SK-N-SH treated with all-trans-retinoic acid at 6 μM for 48 hours (cell line): ENCODE measurements around the gene NAV3.

Experiments
- ATAC-seq: fragments of 200-7000 bp; cut with Tn5 transposase; 3 replicates; pipeline ENCODE4 v1.9.1; 2020; ENCODE audit warnings: mild to moderate bottlenecking, moderate library complexity
- ARNTL ChIP-seq: fragments of 450-650 bp; formaldehyde crosslinking; IDR thresholded peaks from 2 replicates; pipeline ENCODE4 v1.5.0; 2020; ENCODE audit warnings: low read depth, mild to moderate bottlenecking, moderate library complexity, borderline replicate concordance
- BACH2 ChIP-seq: fragments of 250-450 bp; sonication (Bioruptor Pico); IDR thresholded peaks from 2 replicates; pipeline ENCODE4 v1.9.0; 2021; ENCODE audit warnings: mild to moderate bottlenecking, borderline replicate concordance
- CSDC2 ChIP-seq: fragments of 250-450 bp; sonication (Bioruptor Pico); IDR thresholded peaks from 2 replicates; pipeline ENCODE4 v1.5.0; 2020; ENCODE audit warnings: mild to moderate bottlenecking, moderate library complexity
- ESRRG ChIP-seq: fragments of 250-450 bp; sonication (Bioruptor Pico); IDR thresholded peaks from 2 replicates; pipeline ENCODE4 v1.6.1; 2021; ENCODE audit warnings: mild to moderate bottlenecking
- GLIS3 ChIP-seq: fragments of 250-450 bp; sonication (Bioruptor Pico); IDR thresholded peaks from 2 replicates; pipeline ENCODE4 v1.5.0; 2020; ENCODE audit warnings: mild to moderate bottlenecking, moderate library complexity
- ISL1 ChIP-seq: fragments of 250-450 bp; sonication (Bioruptor Pico); IDR thresholded peaks from 2 replicates; pipeline ENCODE4 v2.1.2; 2022; ENCODE audit warnings: mild to moderate bottlenecking, moderate library complexity
- OSR1 ChIP-seq: fragments of 250-450 bp; sonication (Bioruptor Pico); IDR thresholded peaks from 2 replicates; pipeline ENCODE4 v1.8.0; 2022; ENCODE audit warnings: moderate library complexity, mild to moderate bottlenecking, inconsistent platforms
- PPARA ChIP-seq: fragments of 250-450 bp; sonication (Bioruptor Pico); IDR thresholded peaks from 2 replicates; pipeline ENCODE4 v1.5.0; 2020; ENCODE audit warnings: mild to moderate bottlenecking, borderline replicate concordance
- RARB ChIP-seq: fragments of 250-450 bp; sonication (Bioruptor Pico); IDR thresholded peaks from 2 replicates; pipeline ENCODE4 v1.8.0; 2021; ENCODE audit warnings: mild to moderate bottlenecking, moderate library complexity
- SNAI2 ChIP-seq: fragments of 250-450 bp; sonication (Bioruptor Pico); IDR thresholded peaks from 2 replicates; pipeline ENCODE4 v1.5.0; 2020; ENCODE audit warnings: mild to moderate bottlenecking, moderate library complexity
- TCF4 ChIP-seq: fragments of 250-450 bp; sonication (Bioruptor Pico); IDR thresholded peaks from 2 replicates; pipeline ENCODE4 v1.8.0; 2021; ENCODE audit warnings: mild to moderate bottlenecking, moderate library complexity, borderline replicate concordance
- TOX ChIP-seq: fragments of 250-450 bp; sonication (Bioruptor Pico); IDR thresholded peaks from 2 replicates; pipeline ENCODE4 v1.8.0; 2021; ENCODE audit warnings: mild to moderate bottlenecking, moderate library complexity, borderline replicate concordance
- ZC3H10 ChIP-seq: fragments of 250-450 bp; sonication (Bioruptor Pico); IDR thresholded peaks from 2 replicates; pipeline ENCODE4 v1.5.1; 2021; ENCODE audit warnings: mild to moderate bottlenecking, moderate library complexity
- ZFP3 ChIP-seq: fragments of 250-450 bp; sonication (Bioruptor Pico); IDR thresholded peaks from 2 replicates; pipeline ENCODE4 v1.5.0; 2020; ENCODE audit warnings: mild to moderate bottlenecking, moderate library complexity
- ZFP30 ChIP-seq: fragments of 450-650 bp; formaldehyde crosslinking; IDR thresholded peaks from 2 replicates; pipeline ENCODE4 v1.5.0; 2022; ENCODE audit warnings: mild to moderate bottlenecking, moderate library complexity
- ZNF565 ChIP-seq: fragments of 450-650 bp; formaldehyde crosslinking; conservative IDR thresholded peaks from 2 replicates; pipeline ENCODE4 v1.5.0; 2020; ENCODE audit warnings: low read depth, mild to moderate bottlenecking, moderate library complexity
- ZNF70 ChIP-seq: fragments of 450-650 bp; formaldehyde crosslinking; IDR thresholded peaks from 2 replicates; pipeline ENCODE4 v1.5.0; 2020; ENCODE audit warnings: mild to moderate bottlenecking, moderate library complexity
- ZNF8 ChIP-seq: fragments of 450-650 bp; formaldehyde crosslinking; IDR thresholded peaks from 2 replicates; pipeline ENCODE4 v1.5.0; 2020; ENCODE audit warnings: mild to moderate bottlenecking, moderate library complexity
- TF ChIP-seq, protein P1 (sequence below): fragments of 250-450 bp; sonication (Bioruptor Pico); IDR thresholded peaks from 2 replicates; pipeline ENCODE4 v1.8.0; 2020; ENCODE audit warnings: mild to moderate bottlenecking, moderate library complexity, borderline replicate concordance
- TF ChIP-seq, protein P2 (sequence below): fragments of 250-450 bp; sonication (Bioruptor Pico); IDR thresholded peaks from 2 replicates; pipeline ENCODE4 v1.5.0; 2020; ENCODE audit warnings: mild to moderate bottlenecking, moderate library complexity
- TF ChIP-seq, protein P3 (sequence below): fragments of 250-450 bp; sonication (Bioruptor Pico); IDR thresholded peaks from 2 replicates; pipeline ENCODE4 v1.5.1; 2020; ENCODE audit warnings: low read depth, mild to moderate bottlenecking, moderate library complexity
- TF ChIP-seq, protein P4 (sequence below): fragments of 250-450 bp; sonication (Bioruptor Pico); IDR thresholded peaks from 2 replicates; pipeline ENCODE4 v1.8.0; 2021; ENCODE audit warnings: low read depth, mild to moderate bottlenecking, moderate library complexity, borderline replicate concordance
- TF ChIP-seq, protein P5 (sequence below): fragments of 250-450 bp; sonication (Bioruptor Pico); IDR thresholded peaks from 2 replicates; pipeline ENCODE4 v1.5.1; 2021; ENCODE audit warnings: mild to moderate bottlenecking, moderate library complexity

NAV3 gene

DNA sequence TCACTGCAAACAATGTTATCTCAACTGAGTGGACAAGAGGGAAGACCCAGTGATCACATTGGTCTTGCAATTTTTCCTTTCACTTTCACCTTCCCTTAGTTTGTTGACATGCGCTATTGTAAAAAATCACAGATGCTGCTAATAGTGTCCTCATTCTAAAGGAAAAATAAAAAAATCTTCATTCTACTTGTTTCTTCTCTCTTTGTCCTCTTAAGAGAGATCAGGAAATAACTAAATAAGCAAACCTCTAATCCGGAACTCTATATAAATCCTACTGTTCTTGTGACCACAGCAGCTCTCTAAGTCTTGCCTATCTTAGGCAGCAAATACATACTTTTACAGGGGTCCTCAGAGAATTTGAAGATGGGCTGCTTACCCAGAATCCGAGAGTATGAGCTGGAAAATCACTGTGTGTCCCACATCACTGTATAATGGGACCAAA lies 257.7 kb downstream of the NAV3 start:
- TF ChIP-seq ZNF70, result no peak
- no peak for TF ChIP-seq ZNF565 (CRISPR knock-in tag)
- TF ChIP-seq OSR1 (CRISPR knock-in tag), result no peak
- no peak for TF ChIP-seq ISL1
- TF ChIP-seq, protein P1, sequence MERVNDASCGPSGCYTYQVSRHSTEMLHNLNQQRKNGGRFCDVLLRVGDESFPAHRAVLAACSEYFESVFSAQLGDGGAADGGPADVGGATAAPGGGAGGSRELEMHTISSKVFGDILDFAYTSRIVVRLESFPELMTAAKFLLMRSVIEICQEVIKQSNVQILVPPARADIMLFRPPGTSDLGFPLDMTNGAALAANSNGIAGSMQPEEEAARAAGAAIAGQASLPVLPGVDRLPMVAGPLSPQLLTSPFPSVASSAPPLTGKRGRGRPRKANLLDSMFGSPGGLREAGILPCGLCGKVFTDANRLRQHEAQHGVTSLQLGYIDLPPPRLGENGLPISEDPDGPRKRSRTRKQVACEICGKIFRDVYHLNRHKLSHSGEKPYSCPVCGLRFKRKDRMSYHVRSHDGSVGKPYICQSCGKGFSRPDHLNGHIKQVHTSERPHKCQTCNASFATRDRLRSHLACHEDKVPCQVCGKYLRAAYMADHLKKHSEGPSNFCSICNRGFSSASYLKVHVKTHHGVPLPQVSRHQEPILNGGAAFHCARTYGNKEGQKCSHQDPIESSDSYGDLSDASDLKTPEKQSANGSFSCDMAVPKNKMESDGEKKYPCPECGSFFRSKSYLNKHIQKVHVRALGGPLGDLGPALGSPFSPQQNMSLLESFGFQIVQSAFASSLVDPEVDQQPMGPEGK (CRISPR knock-in tag), result no peak
- TF ChIP-seq TOX (CRISPR knock-in tag), result no peak
- TF ChIP-seq CSDC2, result no peak
- no peak for TF ChIP-seq ZFP30 (CRISPR knock-in tag)
- TF ChIP-seq PPARA (CRISPR knock-in tag), result no peak
- no peak for TF ChIP-seq RARB (CRISPR knock-in tag)
- TF ChIP-seq BACH2 (CRISPR knock-in tag), result no peak
- TF ChIP-seq, protein P2, sequence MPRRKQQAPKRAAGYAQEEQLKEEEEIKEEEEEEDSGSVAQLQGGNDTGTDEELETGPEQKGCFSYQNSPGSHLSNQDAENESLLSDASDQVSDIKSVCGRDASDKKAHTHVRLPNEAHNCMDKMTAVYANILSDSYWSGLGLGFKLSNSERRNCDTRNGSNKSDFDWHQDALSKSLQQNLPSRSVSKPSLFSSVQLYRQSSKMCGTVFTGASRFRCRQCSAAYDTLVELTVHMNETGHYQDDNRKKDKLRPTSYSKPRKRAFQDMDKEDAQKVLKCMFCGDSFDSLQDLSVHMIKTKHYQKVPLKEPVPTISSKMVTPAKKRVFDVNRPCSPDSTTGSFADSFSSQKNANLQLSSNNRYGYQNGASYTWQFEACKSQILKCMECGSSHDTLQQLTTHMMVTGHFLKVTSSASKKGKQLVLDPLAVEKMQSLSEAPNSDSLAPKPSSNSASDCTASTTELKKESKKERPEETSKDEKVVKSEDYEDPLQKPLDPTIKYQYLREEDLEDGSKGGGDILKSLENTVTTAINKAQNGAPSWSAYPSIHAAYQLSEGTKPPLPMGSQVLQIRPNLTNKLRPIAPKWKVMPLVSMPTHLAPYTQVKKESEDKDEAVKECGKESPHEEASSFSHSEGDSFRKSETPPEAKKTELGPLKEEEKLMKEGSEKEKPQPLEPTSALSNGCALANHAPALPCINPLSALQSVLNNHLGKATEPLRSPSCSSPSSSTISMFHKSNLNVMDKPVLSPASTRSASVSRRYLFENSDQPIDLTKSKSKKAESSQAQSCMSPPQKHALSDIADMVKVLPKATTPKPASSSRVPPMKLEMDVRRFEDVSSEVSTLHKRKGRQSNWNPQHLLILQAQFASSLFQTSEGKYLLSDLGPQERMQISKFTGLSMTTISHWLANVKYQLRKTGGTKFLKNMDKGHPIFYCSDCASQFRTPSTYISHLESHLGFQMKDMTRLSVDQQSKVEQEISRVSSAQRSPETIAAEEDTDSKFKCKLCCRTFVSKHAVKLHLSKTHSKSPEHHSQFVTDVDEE, result no peak
- TF ChIP-seq SNAI2 (CRISPR knock-in tag), result no peak
- no peak for TF ChIP-seq ZNF8
- TF ChIP-seq ARNTL (CRISPR knock-in tag), result no peak
- no peak for TF ChIP-seq ZFP3
- TF ChIP-seq, protein P3, sequence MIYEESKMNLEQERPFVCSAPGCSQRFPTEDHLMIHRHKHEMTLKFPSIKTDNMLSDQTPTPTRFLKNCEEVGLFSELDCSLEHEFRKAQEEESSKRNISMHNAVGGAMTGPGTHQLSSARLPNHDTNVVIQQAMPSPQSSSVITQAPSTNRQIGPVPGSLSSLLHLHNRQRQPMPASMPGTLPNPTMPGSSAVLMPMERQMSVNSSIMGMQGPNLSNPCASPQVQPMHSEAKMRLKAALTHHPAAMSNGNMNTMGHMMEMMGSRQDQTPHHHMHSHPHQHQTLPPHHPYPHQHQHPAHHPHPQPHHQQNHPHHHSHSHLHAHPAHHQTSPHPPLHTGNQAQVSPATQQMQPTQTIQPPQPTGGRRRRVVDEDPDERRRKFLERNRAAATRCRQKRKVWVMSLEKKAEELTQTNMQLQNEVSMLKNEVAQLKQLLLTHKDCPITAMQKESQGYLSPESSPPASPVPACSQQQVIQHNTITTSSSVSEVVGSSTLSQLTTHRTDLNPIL (CRISPR knock-in tag), result no peak
- no peak for TF ChIP-seq TCF4
- TF ChIP-seq GLIS3 (CRISPR knock-in tag), result no peak
- peak; percentile 26; the same call in 2 of the 3 replicates for ATAC-seq

DNA sequence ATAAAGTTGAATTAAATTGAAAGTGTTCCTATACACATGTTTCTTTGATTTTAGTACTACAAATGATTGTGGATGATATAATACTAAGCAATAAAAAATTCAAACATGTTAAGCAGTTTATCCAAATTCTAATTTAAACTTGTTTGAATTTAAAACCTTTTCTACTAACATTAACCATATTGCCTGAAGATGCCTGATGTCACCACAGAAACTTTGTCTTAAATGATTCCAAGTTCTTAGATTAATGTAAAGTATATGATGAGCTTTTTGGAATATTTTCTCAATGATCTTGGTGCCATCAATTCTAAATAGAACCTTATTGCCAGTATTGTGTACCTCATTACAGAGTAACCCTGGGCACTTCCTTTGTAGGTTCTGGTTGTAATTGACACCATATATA lies 259.6 kb downstream of the NAV3 start:
- ATAC-seq, result no peak
- TF ChIP-seq ZFP3 (no peak), BACH2 (CRISPR knock-in tag) (no peak), ZNF70 (no peak), ESRRG (no peak), ZFP30 (CRISPR knock-in tag) (no peak), ARNTL (CRISPR knock-in tag) (no peak), ZC3H10 (CRISPR knock-in tag) (no peak), ISL1 (no peak), ZNF565 (CRISPR knock-in tag) (no peak)
- TF ChIP-seq, protein P4, sequence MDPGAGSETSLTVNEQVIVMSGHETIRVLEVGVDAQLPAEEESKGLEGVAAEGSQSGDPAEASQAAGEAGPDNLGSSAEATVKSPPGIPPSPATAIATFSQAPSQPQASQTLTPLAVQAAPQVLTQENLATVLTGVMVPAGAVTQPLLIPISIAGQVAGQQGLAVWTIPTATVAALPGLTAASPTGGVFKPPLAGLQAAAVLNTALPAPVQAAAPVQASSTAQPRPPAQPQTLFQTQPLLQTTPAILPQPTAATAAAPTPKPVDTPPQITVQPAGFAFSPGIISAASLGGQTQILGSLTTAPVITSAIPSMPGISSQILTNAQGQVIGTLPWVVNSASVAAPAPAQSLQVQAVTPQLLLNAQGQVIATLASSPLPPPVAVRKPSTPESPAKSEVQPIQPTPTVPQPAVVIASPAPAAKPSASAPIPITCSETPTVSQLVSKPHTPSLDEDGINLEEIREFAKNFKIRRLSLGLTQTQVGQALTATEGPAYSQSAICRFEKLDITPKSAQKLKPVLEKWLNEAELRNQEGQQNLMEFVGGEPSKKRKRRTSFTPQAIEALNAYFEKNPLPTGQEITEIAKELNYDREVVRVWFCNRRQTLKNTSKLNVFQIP, result no peak
- TF ChIP-seq, protein P1 (CRISPR knock-in tag), result no peak
- TF ChIP-seq, all 23 proteins: peak for 0

DNA sequence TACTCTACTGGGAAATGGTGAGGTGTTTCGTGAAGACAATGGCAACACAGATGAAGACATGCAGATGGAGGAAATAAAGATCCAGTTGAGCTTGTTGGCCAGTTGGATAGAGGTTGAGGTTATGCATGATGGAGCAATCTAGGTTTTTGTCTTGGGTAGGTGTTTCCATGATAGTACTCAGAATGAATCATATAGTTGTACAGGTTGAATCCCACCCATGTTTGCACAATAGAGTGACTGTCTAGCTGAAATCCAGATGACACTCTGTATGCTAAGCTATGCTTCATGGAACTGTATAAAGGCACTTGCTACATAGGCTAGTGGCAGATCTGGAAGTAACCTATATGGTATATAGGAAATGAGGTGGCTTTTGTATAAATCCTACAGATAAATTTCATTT lies 264.9 kb downstream of the NAV3 start:
- ATAC-seq, result no peak
- TF ChIP-seq, protein P1 (CRISPR knock-in tag), result no peak
- TF ChIP-seq TCF4 (no peak), ZNF565 (CRISPR knock-in tag) (no peak), TOX (CRISPR knock-in tag) (no peak), SNAI2 (CRISPR knock-in tag) (no peak), ZFP30 (CRISPR knock-in tag) (no peak), ZNF8 (no peak), ISL1 (no peak), CSDC2 (no peak), ZNF70 (no peak), BACH2 (CRISPR knock-in tag) (no peak)
- TF ChIP-seq, protein P5, sequence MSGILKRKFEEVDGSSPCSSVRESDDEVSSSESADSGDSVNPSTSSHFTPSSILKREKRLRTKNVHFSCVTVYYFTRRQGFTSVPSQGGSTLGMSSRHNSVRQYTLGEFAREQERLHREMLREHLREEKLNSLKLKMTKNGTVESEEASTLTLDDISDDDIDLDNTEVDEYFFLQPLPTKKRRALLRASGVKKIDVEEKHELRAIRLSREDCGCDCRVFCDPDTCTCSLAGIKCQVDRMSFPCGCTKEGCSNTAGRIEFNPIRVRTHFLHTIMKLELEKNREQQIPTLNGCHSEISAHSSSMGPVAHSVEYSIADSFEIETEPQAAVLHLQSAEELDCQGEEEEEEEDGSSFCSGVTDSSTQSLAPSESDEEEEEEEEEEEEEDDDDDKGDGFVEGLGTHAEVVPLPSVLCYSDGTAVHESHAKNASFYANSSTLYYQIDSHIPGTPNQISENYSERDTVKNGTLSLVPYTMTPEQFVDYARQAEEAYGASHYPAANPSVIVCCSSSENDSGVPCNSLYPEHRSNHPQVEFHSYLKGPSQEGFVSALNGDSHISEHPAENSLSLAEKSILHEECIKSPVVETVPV (CRISPR knock-in tag), result no peak
- TF ChIP-seq, protein P3 (CRISPR knock-in tag), result no peak
